HCT116 (cell line): ENCODE results near the gene ZNF839. TPM values are rescaled to one million over a fixed set of nuclear protein-coding genes. Genes with fewer than 3 reads are reported as not detected.
"Not testable (repeated sequence)": the region's sequence is repeated elsewhere in the genome, so short reads cannot be mapped to it uniquely, and the experiment has no call there.

Source experiments
- ATAC-seq: fragments of 200-7000 bp; cut with Tn5 transposase; 2 replicates; pipeline ENCODE4 v1.9.1; 2020; ENCODE audit warnings: mild to moderate bottlenecking, moderate library complexity
- BruUV-seq: library from RNA; stranded (reverse); fragments of 400-500 nt; replicated peaks from 2 replicates; lab custom pipeline; 2021; lab: Mats Ljungman, UMichigan
- CTCF ChIA-PET: fragments of 300-600 bp; sonication (Branson Sonifier 250); formaldehyde crosslinking; loops from one replicate; lab custom pipeline; 2021; ENCODE audit warnings: antibody characterized with exemption; lab: Charles Lee
- POLR2A ChIA-PET: fragments of 300-600, 350-600 bp; sonication (Branson Sonifier 250); formaldehyde crosslinking; loops from one replicate; lab custom pipeline; 2021; ENCODE audit warnings: antibody characterized with exemption; lab: Charles Lee
- RAD21 ChIA-PET, 2 experiments: fragments of 300-600 bp; sonication (Branson Sonifier 250); formaldehyde crosslinking; loops; one replicate each; lab custom pipeline; 2023; ENCODE audit warnings: low total read pairs in 2 of 2; ENCODE audit not compliant: uncharacterized antibody in 2 of 2, unreplicated experiment in 2 of 2, low non-redundant PET in 1 of 2; lab: Charles Lee
- DNase-seq: peaks from one replicate; pipeline ENCODE4 v3.0.0-alpha.2; 2010; ENCODE audit warnings: low read depth, low spot score
- H2AFZ ChIP-seq: fragments of 200-600 bp; shearing (Covaris generic), sonication (generic); 2 replicates; pipeline ENCODE4 v1.6.1; 2017; ENCODE audit warnings: low read depth, mixed run types, mixed read lengths, antibody characterized with exemption, low read length; ENCODE audit not compliant: poor library complexity, severe bottlenecking
- H3K27ac ChIP-seq: 2 replicates; pipeline ENCODE4 v1.5.1; 2012; ENCODE audit warnings: low read depth, low read length
- H3K27me3 ChIP-seq: fragments of 200-600 bp; sonication (generic); 2 replicates; pipeline ENCODE4 v1.6.1; 2016; ENCODE audit warnings: mixed run types, low read length, mixed read lengths; ENCODE audit not compliant: insufficient read depth
- H3K36me3 ChIP-seq, 2 experiments: fragments of 200-500 bp in 1 of 2; fragments of 200-600 bp in 1 of 2; sonication (Bioruptor generic) in 1 of 2; sonication (generic) in 1 of 2; 2 replicates each; pipeline versions ENCODE4 v1.5.1 to v1.6.1; 2014 to 2016; ENCODE audit warnings: low read length in 2 of 2, inconsistent platforms in 1 of 2, mixed read lengths in 1 of 2, mixed run types in 1 of 2; ENCODE audit not compliant: insufficient read depth in 2 of 2, control insufficient read depth in 1 of 2
- H3K4me1 ChIP-seq, 2 experiments: fragments of 200-600 bp in 1 of 2; sonication (generic) in 1 of 2; 2 replicates each; pipeline versions ENCODE4 v1.5.1 to v1.6.1; 2012 to 2017; ENCODE audit warnings: low read length in 2 of 2, inconsistent platforms in 1 of 2, mild to moderate bottlenecking in 1 of 2, mixed read lengths in 1 of 2, mixed run types in 1 of 2, moderate library complexity in 1 of 2; ENCODE audit not compliant: insufficient read depth in 2 of 2, control insufficient read depth in 1 of 2
- H3K4me2 ChIP-seq: fragments of 200-600 bp; sonication (generic); 2 replicates; pipeline ENCODE4 v1.6.1; 2017; ENCODE audit warnings: mixed run types, low read length, mixed read lengths
- H3K4me3 ChIP-seq, 2 experiments: fragments of 200-600 bp in 1 of 2; sonication (generic) in 1 of 2; replicated peaks in 1 of 2; 2 replicates each; pipeline ENCODE4 v1.5.1; 2011 to 2016; ENCODE audit warnings: low read length in 2 of 2, control low read depth in 1 of 2, low read depth in 1 of 2, mild to moderate bottlenecking in 1 of 2, mixed read lengths in 1 of 2, mixed run types in 1 of 2
- H3K79me2 ChIP-seq: fragments of 200-600 bp; sonication (generic); 2 replicates; pipeline ENCODE4 v1.6.1; 2017; ENCODE audit warnings: mild to moderate bottlenecking, mixed run types, low read length, moderate library complexity, mixed read lengths; ENCODE audit not compliant: insufficient read depth
- H3K9ac ChIP-seq: fragments of 200-600 bp; sonication (generic); 2 replicates; pipeline ENCODE4 v1.6.1; 2016; ENCODE audit warnings: low read length, mixed read lengths
- H3K9me2 ChIP-seq: fragments of 200-600 bp; sonication (generic), shearing (Covaris generic); 2 replicates; pipeline ENCODE4 v1.6.1; 2017; ENCODE audit warnings: mixed run types, mild to moderate bottlenecking, moderate library complexity; ENCODE audit not compliant: insufficient read depth
- H3K9me3 ChIP-seq, 2 experiments: fragments of 200-500 bp in 1 of 2; fragments of 200-600 bp in 1 of 2; sonication (Bioruptor generic) in 1 of 2; sonication (generic) in 1 of 2; 2 replicates each; pipeline ENCODE4 v1.6.1; 2014 to 2017; ENCODE audit warnings: low read length in 2 of 2, mixed read lengths in 2 of 2, inconsistent platforms in 1 of 2, low read depth in 1 of 2, mild to moderate bottlenecking in 1 of 2, mixed run types in 1 of 2, moderate library complexity in 1 of 2; ENCODE audit not compliant: control insufficient read depth in 1 of 2, insufficient read depth in 1 of 2
- H4K20me1 ChIP-seq: fragments of 200-600 bp; sonication (generic), shearing (Covaris generic); 2 replicates; pipeline ENCODE4 v1.6.1; 2017; ENCODE audit warnings: mixed run types, mild to moderate bottlenecking, moderate library complexity; ENCODE audit not compliant: insufficient read depth
- RAD21 ChIP-seq: IDR thresholded peaks from 2 replicates; pipeline ENCODE4 v1.6.1; 2012; ENCODE audit warnings: low read depth, mild to moderate bottlenecking
- SIN3A ChIP-seq: IDR thresholded peaks from 2 replicates; pipeline ENCODE4 v1.6.1; 2012; ENCODE audit warnings: low read depth
- ZNF274 ChIP-seq: fragments of 200-500 bp; sonication (Bioruptor generic); IDR thresholded peaks from 2 replicates; pipeline ENCODE4 v1.6.1; 2014; ENCODE audit warnings: mild to moderate bottlenecking, low read depth, low read length, inconsistent platforms
- intact Hi-C: fragments of 100-400 bp; cut with micrococcal nuclease; formaldehyde crosslinking; loops from 2 replicates; pipeline ENCODE4 v1.10.0; 2022
- total RNA-seq: library from RNA; stranded (reverse); gene quantifications from one replicate; pipeline ENCODE4 v1.2.1, GENCODE V29; 2021; ENCODE audit not compliant: unreplicated experiment
- TF ChIP-seq, protein P1 (sequence below): IDR thresholded peaks from 2 replicates; pipeline ENCODE4 v1.6.1; 2012
- TF ChIP-seq, protein P2 (sequence below): IDR thresholded peaks from 2 replicates; pipeline ENCODE4 v1.6.1; 2012

Gene ZNF839
- total RNA-seq, 1 experiment from 2014 or later: 17.7 TPM

DNA sequence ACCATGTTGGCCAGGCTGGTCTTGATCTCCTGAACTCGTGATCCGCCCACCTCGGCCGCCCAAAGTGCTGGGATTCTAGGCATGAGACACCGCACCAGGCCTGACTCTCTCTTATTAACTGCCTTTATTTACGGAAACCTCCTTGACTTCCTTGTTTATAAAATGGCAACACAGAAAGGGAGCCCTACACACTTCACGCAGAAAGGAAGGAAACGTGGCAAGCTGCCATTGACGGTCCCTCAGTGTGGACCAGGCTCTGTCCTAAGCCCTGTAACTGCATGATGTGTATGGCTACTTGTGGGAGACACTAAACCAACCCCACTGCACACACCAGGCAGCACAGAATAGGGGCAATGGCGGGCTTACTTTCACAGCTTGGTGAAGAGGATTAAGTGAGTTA, 31.5 kb downstream of the ZNF839 start:
- Histone ChIP-seq H2AFZ (no peak overlapping the region), H3K27ac (no peak overlapping the region)
- no peak for DNase-seq
- intact Hi-C loops: no loop called here
- TF ChIP-seq RAD21 (no peak), SIN3A (no peak), ZNF274 (no peak)
- TF ChIP-seq, protein P1, sequence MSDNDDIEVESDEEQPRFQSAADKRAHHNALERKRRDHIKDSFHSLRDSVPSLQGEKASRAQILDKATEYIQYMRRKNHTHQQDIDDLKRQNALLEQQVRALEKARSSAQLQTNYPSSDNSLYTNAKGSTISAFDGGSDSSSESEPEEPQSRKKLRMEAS: no peak
- TF ChIP-seq, protein P2, sequence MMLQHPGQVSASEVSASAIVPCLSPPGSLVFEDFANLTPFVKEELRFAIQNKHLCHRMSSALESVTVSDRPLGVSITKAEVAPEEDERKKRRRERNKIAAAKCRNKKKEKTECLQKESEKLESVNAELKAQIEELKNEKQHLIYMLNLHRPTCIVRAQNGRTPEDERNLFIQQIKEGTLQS: no peak
- TF ChIP-seq, all 23 proteins: peak for 0
- H3K4me1 ChIP-seq: no peaks in the 10 kb centered on the region
- H3K4me2 ChIP-seq: no peak overlapping the region
- H3K36me3 ChIP-seq: peaks cover 11 to 28% of the 10 kb centered on the region in 2 experiments; a peak in 3 of 4 replicates
- ChIA-PET POLR2A (interaction anchor here (0.6 to 0.7 kb wide), 2 partner anchors 404 to 784 kb away, joined by 4 read pairs; no protein-coding TSS in a partner anchor), CTCF (no interaction called here), RAD21 (no interaction called here)
- no peak for ATAC-seq
- no TSS peak for BruUV-seq
- H3K27me3 ChIP-seq: no peaks in the 10 kb centered on the region
- no peak overlapping the region for H3K9ac ChIP-seq
- H4K20me1 ChIP-seq: no peaks in the 10 kb centered on the region
- no peaks in the 10 kb centered on the region for H3K79me2 ChIP-seq
- H3K4me3 ChIP-seq: no peak overlapping the region
- no peaks in the 10 kb centered on the region for H3K9me3 ChIP-seq
- H3K9me2 ChIP-seq: no peaks in the 10 kb centered on the region

DNA sequence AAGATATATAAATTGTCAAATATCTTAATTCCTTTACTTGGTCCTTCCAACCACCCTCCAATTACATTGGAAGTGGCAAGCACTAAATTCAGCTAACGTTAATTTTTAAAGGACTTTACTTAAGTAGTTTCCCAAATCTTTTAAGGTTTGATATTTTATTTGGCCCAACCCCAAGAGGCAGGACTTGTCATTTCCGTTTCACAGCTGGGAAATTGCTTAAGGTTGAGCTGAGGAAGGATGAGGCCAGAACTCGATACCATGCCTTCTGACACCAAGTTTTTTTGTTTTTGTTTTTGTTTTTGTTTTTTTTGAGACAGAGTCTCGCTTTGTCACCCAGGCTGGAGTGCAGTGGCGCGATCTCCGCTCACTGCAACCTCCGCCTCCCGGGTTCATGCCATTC, 32.0 kb downstream of the ZNF839 start:
- H3K4me1 ChIP-seq, BruUV-seq, DNase-seq, H3K9me2 ChIP-seq, H2AFZ ChIP-seq, POLR2A ChIA-PET, intact Hi-C loops, H3K9me3 ChIP-seq, H4K20me1 ChIP-seq, ATAC-seq, H3K4me2 ChIP-seq, H3K4me3 ChIP-seq, H3K9ac ChIP-seq, H3K79me2 ChIP-seq, H3K27ac ChIP-seq, CTCF ChIA-PET, H3K27me3 ChIP-seq: not testable (repeated sequence)
- H3K36me3 ChIP-seq: peaks cover 11 to 28% of the 10 kb centered on the region in 2 experiments; a peak in 3 of 4 replicates
- RAD21 ChIA-PET: interaction anchor here in 1 of 2 experiments (0.6 kb wide), 1 partner anchor 1980 kb away, joined by 5 read pairs; no protein-coding TSS in a partner anchor
